ENCODE results near the gene ZNF335.
"Not testable (repeated sequence)": the region's sequence is repeated elsewhere in the genome, so short reads cannot be mapped to it uniquely, and the experiment has no call there.

Gene ZNF335

DNA sequence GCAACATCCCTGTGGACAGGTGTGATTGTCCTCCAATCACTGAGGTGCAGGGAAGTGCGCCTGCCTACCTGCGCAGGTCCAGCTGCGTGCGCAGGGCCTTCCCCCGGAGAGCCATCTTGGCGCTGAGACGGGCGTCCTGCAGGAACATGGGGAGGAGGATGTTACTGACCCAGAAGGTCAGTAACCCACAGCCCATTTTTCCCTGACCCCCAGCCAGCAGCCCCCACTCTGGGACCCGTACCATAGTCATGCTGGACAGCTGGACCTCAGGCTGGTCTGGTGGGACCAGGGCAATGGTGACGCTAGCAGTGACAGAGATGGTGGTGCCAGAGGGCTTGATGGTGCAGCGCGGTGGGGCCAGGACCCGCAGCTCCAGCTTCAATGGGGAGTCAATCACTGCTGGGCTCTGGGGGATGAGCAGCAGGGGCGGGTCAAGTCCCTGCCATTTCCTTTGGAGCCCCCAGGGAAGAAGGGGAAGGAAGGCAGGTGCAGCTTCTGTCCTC lies 69.8 kb downstream of the ZNF335 start:
- Histone ChIP-seq H3K27me3 (ENCODE audit: control insufficient read depth, insufficient read depth, low read length) (no peaks in the 10 kb centered on the region), H3K9me3 (ENCODE audit: control insufficient read depth, insufficient read depth, low read depth, low read length) (no peaks in the 10 kb centered on the region), H3K4me1 (ENCODE audit: control insufficient read depth, insufficient read depth, low read length) (no peaks in the 10 kb centered on the region), H3K4me3 (ENCODE audit: low read depth, low read length) (no peak overlapping the region), H3K27ac (ENCODE audit: low read depth, low read length) (no peak overlapping the region), H3K36me3 (ENCODE audit: control insufficient read depth, insufficient read depth, low read length) (peaks cover 89% of the 10 kb centered on the region), H3K9ac (ENCODE audit: low read length) (no peak overlapping the region)

DNA sequence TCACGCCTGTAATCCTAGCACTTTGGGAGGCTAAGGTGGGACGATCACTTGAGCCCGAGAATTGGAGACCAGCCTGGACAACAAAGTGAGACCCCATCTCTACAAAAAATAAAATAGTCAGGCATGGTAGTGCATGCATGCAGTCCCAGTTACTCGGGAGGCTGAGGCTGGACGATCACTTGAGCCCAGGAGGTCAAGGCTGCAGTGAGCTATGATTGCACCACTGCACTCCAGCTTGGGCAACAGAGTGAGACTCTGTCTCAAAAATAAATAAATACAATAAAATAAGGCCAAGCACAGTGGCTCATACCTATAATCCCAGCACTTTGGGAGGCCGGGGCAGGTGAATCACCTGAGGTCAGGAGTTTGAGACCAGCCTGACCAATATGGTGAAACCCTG lies 70.7 kb downstream of the ZNF335 start:
- not testable (repeated sequence) for H3K4me3 ChIP-seq (ENCODE audit: low read depth, low read length); H3K9me3 ChIP-seq (ENCODE audit: control insufficient read depth, insufficient read depth, low read depth, low read length); H3K27ac ChIP-seq (ENCODE audit: low read depth, low read length); H3K9ac ChIP-seq (ENCODE audit: low read length); H3K27me3 ChIP-seq (ENCODE audit: control insufficient read depth, insufficient read depth, low read length); H3K4me1 ChIP-seq (ENCODE audit: control insufficient read depth, insufficient read depth, low read length)
- peaks cover 92% of the 10 kb centered on the region for H3K36me3 ChIP-seq (ENCODE audit: control insufficient read depth, insufficient read depth, low read length)

- H3K4me1 ChIP-seq (ENCODE audit: control insufficient read depth, insufficient read depth, low read length) = no peaks in the 10 kb centered on the region
- H3K9me3 ChIP-seq (ENCODE audit: control insufficient read depth, insufficient read depth, low read depth, low read length) = no peaks in the 10 kb centered on the region
- no peak overlapping the region for H3K9ac ChIP-seq (ENCODE audit: low read length)
- no peak overlapping the region for H3K27ac ChIP-seq (ENCODE audit: low read depth, low read length)
- H3K4me3 ChIP-seq (ENCODE audit: low read depth, low read length) = no peak overlapping the region
- no peaks in the 10 kb centered on the region for H3K27me3 ChIP-seq (ENCODE audit: control insufficient read depth, insufficient read depth, low read length)
- H3K36me3 ChIP-seq (ENCODE audit: control insufficient read depth, insufficient read depth, low read length) = peaks cover 80% of the 10 kb centered on the region
Observed at GRCh38 chr20:45899046-45899835, 72.8 kb downstream of the ZNF335 start.

Measured in HUES6 (cell line).